ENCODE results near the gene POFUT2. TPM values are rescaled to one million over a fixed set of nuclear protein-coding genes. Genes with fewer than 3 reads are reported as not detected.

POFUT2 gene
- total RNA-seq, 4 donors from 2014 or later: 4.8 to 11.0 (median 5.9) TPM

- in situ Hi-C loops (cut with MboI; ENCODE audit: low sequenced_read_pairs in 4 of 4): loop anchor here (10.0 to 25.0 kb wide), 3 partner anchors 143 to 357 kb away; partner anchors contain the start of gene SLX9 (in 1 of the 4)
- intact Hi-C loops (cut with DNase I; ENCODE audit: low total_unique reads): no loop called here
- Histone ChIP-seq H3K4me3 (peak overlapping the region in 1 of 4 donors; percentile 4), H3K27me3 (peaks cover 9 to 22% (median 20%) of the 10 kb centered on the region in 3 donors), H3K9me3 (no peaks in the 10 kb centered on the region), H3K36me3 (no peaks in the 10 kb centered on the region), H3K27ac (peak overlapping the region; percentile 80 to 86 (median 83)), H3K4me1 (peaks cover 34 to 39% of the 10 kb centered on the region in 2 donors)
- DNase-seq (no peak), ATAC-seq (peak in 1 of 2 donors; percentile 19)
- TF ChIP-seq POLR2A (IDR thresholded peaks at IDR 0.05): no peak
- TF ChIP-seq, protein P1, sequence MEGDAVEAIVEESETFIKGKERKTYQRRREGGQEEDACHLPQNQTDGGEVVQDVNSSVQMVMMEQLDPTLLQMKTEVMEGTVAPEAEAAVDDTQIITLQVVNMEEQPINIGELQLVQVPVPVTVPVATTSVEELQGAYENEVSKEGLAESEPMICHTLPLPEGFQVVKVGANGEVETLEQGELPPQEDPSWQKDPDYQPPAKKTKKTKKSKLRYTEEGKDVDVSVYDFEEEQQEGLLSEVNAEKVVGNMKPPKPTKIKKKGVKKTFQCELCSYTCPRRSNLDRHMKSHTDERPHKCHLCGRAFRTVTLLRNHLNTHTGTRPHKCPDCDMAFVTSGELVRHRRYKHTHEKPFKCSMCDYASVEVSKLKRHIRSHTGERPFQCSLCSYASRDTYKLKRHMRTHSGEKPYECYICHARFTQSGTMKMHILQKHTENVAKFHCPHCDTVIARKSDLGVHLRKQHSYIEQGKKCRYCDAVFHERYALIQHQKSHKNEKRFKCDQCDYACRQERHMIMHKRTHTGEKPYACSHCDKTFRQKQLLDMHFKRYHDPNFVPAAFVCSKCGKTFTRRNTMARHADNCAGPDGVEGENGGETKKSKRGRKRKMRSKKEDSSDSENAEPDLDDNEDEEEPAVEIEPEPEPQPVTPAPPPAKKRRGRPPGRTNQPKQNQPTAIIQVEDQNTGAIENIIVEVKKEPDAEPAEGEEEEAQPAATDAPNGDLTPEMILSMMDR (IDR thresholded peaks at IDR 0.05 in 4 of 5, conservative IDR thresholded peaks at IDR 0.05 in 1 of 5): no peak
These were observed 6.2 kb upstream of the POFUT2 start for GRCh38 chr21:45293726-45294401.

DNA sequence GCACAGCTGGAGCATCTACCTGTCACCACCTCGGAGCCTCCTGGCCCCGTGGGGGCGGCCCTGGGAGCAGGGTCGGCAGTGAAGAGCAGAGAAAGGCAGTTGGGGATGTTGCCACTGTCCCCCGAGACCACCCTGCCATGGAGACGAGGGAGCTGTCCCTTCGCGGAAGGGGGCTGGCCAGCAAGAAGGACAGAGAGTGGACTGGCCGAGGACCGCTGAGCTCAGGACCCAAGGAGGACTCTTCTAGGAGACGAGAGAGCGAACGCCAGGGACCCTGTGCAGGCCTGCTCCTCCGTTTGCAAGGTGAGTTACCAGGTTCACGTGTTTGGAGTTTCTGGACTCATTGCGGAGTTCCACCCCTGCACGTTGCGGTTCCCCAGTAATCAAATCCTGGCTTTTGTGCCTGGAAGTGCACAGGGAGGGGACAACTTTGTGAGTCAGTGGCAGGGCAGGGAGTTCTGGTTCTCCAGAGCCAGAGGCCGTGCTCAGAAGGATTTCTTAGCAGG, 5.6 kb upstream of the POFUT2 start:
- Histone ChIP-seq H3K36me3 (no peaks in the 10 kb centered on the region), H3K4me3 (no peak overlapping the region), H3K27me3 (peaks cover 9 to 22% (median 20%) of the 10 kb centered on the region in 3 donors), H3K27ac (peak overlapping the region; percentile 80 to 86 (median 83)), H3K9me3 (no peaks in the 10 kb centered on the region), H3K4me1 (peaks cover 40 to 44% of the 10 kb centered on the region in 2 donors)
- ATAC-seq (no peak), DNase-seq (no peak)
- in situ Hi-C loops (cut with MboI; ENCODE audit: low sequenced_read_pairs in 4 of 4): loop anchor here (10.0 to 25.0 kb wide), 3 partner anchors 144 to 356 kb away; partner anchors contain the start of gene SLX9 (in 1 of the 4)
- no peak for TF ChIP-seq POLR2A (IDR thresholded peaks at IDR 0.05)
- TF ChIP-seq, protein P1 (IDR thresholded peaks at IDR 0.05 in 4 of 5, conservative IDR thresholded peaks at IDR 0.05 in 1 of 5): no peak
- intact Hi-C loops (cut with DNase I; ENCODE audit: low total_unique reads): no loop called here

GRCh38 chr21:45292399-45293219, 4.9 kb upstream of the POFUT2 start:
- peak; percentile 46 to 55 for ATAC-seq
- Histone ChIP-seq H3K36me3 (no peaks in the 10 kb centered on the region), H3K27ac (peak overlapping the region; percentile 80 to 86 (median 83)), H3K4me1 (peaks cover 40 to 45% of the 10 kb centered on the region in 2 donors), H3K27me3 (peaks cover 9 to 20% (median 19%) of the 10 kb centered on the region in 3 donors), H3K9me3 (no peaks in the 10 kb centered on the region), H3K4me3 (no peak overlapping the region)
- TF ChIP-seq, protein P1 (IDR thresholded peaks at IDR 0.05 in 4 of 5, conservative IDR thresholded peaks at IDR 0.05 in 1 of 5): peak; percentile 93 to 98 (median 96)
- no peak for TF ChIP-seq POLR2A (IDR thresholded peaks at IDR 0.05)
- in situ Hi-C loops (cut with MboI; ENCODE audit: low sequenced_read_pairs in 4 of 4): loop anchor here (10.0 to 25.0 kb wide), 3 partner anchors 145 to 355 kb away; partner anchors contain the start of gene SLX9 (in 1 of the 4)
- intact Hi-C loops (cut with DNase I; ENCODE audit: low total_unique reads): loop anchor here (1.0 kb wide), 2 partner anchors 17 to 147 kb away; no protein-coding TSS in a partner anchor
- peak; percentile 56 to 72 for DNase-seq

- peak overlapping the region in 1 of 4 donors; percentile 31 for H3K27ac ChIP-seq
These were observed 4.1 kb upstream of the POFUT2 start for GRCh38 chr21:45291613-45292398.

More at GRCh38 chr21:45291613-45292398, 4.1 kb upstream of the POFUT2 start:
- Histone ChIP-seq H3K9me3 (no peaks in the 10 kb centered on the region), H3K36me3 (no peaks in the 10 kb centered on the region), H3K4me1 (peaks cover 41 to 52% of the 10 kb centered on the region in 2 donors), H3K4me3 (no peak overlapping the region), H3K27me3 (peaks cover 9 to 19% (median 16%) of the 10 kb centered on the region in 3 donors)
- intact Hi-C loops (cut with DNase I; ENCODE audit: low total_unique reads) (loop anchor here (1.0 kb wide), 2 partner anchors 17 to 147 kb away; no protein-coding TSS in a partner anchor), in situ Hi-C loops (cut with MboI; ENCODE audit: low sequenced_read_pairs in 4 of 4) (loop anchor here (10.0 to 25.0 kb wide), 3 partner anchors 145 to 355 kb away; partner anchors contain the start of gene SLX9 (in 1 of the 4))
- DNase-seq (no peak), ATAC-seq (no peak)
- TF ChIP-seq, protein P1 (IDR thresholded peaks at IDR 0.05 in 4 of 5, conservative IDR thresholded peaks at IDR 0.05 in 1 of 5): no peak
- no peak for TF ChIP-seq POLR2A (IDR thresholded peaks at IDR 0.05)

Data from gastrocnemius medialis (tissue), 4 donors.